Activated CD4-positive, alpha-beta T cell treated with anti-CD3 and anti-CD28 coated beads for 48 hours (primary cell): ENCODE measurements around the gene MEGF11.

Experiments
- DNase-seq: peaks from one replicate; pipeline ENCODE4 v3.0.0-alpha.2; 2020

MEGF11 gene

DNA sequence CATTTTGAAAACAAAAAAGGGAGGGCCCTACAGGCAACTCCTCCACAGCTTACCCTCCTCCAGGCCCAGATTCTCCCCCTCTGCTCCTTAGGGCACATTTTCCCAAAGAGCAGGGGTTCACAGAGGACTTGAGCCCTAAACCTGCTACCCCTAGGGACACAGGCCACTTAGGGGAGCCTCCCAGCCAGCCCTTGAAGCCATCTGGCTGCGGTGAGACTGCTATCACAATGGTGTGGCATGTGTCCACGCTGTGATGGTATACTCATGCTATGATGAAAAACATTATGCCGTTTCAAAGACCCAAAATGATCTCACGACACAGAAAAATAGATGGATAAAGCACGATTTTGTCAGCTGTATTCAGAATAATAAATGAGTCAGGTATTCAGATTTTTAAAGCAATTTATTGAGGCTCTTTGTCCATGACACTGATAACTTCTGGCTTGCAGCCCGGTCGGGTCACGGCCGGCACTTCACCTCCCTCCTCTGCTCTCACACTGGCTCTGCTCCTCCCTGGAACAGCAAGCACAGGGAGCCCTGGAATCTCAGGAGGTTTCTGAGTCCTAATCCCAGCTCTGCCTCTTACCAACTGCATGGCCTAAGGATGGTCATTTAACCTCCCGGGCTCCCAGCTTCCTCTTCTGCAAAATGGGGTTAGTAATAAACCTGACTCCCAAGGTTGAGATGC, 115.3 kb downstream of the MEGF11 start:
- DNase-seq, result no peak

DNA sequence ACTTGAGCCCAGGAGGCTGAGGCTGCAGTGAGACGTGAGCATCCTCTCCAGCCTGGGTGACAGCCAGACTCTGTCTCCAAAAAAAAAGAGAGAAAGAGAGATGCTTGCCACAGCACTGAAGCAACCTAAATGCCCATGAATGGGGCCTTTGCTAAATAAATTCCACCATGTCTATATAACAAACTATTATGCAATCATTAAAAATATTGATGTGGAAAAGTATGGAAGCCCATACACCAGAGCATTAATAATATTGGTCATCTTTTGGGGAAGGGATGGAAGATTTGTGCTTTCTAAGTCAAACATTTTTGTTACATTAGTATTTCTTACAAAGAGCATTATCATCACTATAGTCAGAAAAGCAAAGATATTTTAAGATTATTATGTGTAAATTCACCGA, 116.6 kb downstream of the MEGF11 start:
- DNase-seq, result no peak

DNA sequence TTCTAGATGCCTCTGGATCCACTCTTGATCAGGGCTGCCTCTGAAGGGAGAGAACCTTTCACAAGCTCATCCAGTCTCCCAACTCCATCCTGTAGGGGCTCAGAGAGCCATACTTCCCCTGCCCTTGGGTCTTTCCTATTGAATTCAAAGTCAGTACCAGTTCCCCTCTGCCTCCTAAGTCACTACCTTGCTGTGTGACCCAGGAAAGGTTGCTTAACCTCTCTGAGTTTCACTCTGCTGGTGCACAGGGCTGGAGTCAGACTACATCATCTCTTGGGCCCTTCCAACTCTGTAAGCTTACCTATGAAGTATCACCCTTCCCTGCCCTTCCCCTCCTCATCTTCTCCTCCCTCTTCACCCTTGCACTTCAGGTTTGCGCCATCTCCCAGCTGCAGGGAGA, 117.9 kb downstream of the MEGF11 start:
- no peak for DNase-seq

DNA sequence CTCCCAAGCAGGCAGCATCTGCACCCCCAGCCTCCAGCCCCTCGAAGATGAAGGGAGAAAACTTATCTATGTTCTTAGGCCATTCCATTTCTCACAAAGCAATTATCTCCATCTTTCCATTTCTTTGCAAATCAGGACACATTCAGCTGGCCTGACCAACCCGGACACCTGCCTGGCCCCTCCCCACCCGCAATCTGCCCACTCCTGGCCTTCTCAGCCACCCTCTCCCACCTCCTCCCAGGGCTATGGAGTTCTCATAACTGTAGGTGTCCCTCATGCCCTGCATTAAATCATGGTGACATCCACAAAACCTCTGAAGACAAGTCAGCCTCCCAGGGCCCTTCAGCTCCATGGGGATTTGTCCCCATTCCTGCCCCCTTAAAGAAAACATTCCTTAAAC, 119.3 kb downstream of the MEGF11 start:
- no peak for DNase-seq

DNA sequence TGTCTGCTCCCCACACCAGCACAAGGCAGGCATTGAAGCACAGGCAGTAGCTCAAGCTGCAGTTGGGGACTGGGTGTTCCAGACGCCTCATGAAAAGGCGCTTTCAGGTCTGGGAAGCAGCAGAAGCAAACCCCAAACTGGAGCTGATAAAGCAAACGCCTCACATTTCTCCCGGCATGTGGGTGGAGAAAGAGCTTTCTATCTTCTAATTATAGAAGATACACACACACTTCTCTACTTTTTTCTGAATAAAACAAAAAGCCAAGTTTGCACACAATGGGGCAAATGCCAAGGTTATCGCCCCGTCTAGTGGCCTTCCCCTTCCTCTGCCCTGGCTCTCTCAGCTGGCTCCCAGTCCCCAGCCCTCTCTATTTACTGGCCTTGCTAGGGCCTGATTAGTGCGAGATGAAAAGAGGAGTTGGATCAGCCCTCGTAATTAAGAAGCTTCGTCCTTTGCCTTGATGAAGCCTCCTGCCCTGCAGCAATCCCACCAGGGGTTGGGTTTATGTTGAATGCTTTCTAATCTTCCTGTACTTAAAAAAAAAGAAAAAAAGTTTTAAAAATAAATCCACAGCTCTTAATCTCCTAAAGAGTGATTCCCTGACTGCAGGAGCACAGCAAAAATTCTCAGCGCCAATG, 120.2 kb downstream of the MEGF11 start:
- DNase-seq, result no peak

DNA sequence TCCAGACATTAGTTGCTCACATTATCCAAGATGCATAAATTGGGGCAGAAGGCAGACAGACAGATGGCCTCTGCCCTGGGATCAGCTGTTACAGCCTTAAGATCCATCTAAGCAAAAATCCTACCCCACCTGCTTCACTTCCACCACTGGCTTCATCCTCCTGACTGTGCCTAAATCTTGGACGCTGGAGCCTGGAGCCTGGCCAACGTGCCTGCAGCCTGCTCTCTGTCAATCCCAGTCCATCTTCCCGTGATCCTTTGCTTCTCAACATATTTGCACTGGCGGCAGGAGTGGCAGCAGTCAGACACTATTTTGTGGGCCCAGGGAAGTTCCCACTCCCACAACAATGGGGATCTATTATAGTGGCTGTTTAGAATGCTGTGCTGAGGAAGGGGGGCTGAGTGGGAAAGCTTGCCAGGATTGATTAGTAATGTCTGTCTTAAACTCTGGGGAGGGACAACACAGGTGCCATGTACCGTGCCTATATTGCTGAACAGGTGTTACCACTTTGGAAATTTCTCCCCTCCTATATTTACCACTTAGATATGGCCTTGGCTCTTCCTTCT, 121.2 kb downstream of the MEGF11 start:
- DNase-seq, result no peak

DNA sequence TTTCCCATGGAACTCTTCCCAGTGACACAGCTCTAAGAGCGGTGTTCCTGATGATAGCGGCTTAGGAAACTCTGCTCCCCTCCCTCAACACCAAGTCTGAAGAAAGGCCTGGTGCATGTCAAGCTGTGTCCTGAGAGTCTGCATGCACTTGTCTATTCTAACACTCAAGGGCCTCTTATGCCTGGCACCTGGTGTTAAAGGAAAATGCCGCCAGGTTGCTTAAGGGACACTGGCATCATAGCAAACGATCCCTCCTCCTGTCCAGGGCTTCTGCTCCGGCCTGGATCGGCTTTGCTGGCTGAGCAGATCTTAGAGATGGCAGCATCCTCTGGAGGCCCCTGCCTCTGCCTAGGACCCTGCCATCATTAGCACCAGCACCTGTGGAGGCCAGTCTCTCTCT, 121.7 kb downstream of the MEGF11 start:
- no peak for DNase-seq

DNA sequence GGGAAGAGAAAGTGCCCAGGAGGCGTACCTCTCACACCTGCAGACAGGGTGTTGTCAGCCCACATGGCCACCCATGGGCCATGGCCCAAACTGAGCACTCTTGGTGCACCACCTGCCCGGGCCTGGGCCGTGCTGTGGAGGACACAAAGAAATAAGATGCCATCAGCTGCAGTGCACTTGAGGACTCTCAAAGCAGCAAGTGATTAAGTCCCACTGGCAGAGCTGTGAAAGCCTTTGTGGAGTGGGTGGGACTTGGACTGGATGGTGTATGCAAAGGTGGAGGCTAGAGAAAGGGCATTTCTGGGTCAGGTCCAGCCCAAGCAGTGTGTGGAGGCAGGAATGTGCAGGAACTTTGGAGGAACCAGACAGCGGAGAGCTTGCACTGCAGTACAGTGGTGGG, 122.3 kb downstream of the MEGF11 start:
- DNase-seq, result no peak

DNA sequence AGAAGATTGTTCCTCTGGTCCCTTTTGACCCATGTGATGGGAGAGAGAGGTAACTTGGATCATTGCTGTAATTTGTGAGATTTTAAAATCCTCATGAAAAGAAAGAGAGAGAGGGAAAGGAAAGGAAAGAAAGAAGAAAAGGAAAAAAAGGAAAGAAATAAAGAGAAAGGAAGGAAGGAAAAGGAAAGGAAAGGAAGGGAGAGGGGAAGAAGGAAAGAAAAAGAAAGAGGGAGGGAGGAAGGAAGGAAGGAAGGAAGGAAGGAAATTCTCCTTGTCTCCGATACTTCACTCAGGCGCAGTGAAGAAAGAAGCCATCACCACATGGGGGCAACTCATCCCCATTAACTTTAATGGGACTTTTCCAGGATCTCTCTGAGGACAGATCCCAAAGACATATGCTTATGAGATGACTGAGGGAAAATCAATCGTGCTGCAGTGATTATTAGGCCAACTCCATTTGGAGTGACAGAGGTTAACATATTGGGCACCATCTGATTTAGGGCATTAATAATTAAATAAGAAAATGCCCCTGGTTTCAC, 123.0 kb downstream of the MEGF11 start:
- no peak for DNase-seq

DNA sequence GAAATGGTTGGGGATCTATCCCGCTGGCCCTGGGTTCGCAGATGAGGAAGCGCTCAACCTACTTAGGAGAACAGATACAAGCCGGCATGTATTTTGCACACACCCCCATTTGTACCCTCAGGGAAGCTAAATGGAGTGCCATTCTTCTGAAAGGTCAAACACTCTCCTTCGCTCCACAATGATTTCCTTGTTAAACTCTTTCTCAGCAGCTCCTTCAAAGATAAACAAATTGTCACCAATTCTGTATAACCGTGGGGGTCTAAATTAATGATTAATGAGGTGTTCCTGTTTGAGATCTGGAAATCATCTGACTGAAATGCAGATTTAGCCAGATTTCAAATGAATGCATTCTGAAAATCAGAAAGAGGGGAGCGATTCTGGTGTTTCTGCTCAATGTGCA, 124.0 kb downstream of the MEGF11 start:
- no peak for DNase-seq

DNA sequence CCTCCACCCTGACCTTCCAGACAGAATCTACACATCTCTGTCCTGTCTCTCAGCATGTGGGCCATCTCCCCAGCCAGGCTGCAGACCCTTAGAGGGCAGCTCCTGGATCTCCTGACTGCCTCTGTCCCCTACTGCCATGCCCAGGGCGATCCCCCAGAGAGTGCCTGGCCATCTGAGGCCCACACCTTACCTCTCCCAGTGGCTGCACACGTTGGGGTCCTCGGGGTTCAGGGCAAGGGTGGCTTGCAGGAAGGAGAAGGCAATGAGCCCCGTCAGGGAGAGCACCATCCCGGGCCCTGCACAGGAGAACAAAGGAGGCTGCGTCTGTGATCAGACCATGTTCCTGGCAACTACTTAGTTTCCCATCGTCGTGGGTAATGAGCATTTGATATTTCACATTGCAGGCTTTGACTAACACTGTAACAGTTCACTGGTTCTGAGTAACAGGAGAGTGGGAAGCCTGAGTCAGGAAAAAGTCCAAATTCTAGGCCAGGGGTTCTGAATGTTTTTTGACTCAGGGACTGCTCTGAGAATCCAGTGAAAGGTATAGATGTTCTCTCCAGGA, 125.4 kb downstream of the MEGF11 start:
- DNase-seq, result no peak

DNA sequence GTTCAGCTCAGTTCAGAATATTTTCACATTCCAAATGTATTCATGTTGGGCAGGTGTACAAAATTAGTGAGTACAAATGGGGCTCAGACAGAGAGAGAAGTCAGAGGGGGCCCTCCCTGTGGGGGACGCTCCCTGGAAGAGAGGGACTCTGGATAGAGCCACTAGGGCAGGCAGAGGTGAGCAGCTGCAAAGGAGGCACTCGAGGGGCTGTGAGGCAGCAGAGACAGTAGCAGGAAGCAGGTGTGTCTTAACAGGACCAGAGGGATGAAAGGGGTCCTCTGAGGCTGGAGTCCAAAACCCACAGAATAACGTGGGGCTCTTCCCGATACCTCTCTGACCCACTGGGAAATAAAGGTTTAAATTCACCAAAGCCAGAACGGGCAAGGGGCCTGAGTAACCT, 127.1 kb downstream of the MEGF11 start:
- no peak for DNase-seq

DNA sequence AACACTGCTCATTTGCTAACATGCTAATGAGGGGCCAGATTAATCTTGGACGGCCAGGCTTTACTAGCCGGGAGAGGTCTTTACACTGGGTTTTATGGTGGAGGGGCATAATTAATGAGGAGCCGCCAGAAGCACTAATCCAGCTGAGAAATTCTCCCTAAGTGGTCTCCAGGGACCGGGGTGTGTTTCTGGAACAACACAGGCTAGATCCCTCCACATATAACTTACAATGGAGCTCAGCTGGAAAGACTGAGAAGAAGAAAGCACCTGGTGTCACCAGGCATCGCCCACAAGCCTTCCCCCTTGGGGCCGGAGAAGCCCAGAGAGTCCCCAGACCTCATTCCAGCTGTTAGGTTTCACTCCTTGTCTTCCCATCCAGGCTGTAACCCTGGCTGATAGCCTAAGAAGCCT, 127.5 kb downstream of the MEGF11 start:
- DNase-seq, result no peak

DNA sequence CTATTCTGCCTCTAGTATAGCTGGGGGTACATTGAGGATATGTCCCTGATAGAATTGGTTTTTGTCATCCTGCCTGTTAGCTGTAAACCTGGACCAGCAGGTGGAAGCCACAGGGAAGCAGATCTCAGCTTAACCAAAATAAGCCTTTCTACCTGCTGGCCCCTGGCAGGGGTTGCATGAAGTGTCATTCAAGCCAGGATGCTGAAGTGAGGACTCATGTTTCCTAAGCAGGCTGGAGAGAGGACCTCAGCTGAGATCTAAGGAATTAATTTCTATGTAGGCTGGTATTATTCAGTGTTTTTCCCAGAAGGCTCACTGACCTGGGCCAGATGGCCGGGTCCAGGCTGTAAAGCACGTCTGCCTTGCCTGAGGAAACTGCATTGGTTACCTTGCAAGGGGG, 128.9 kb downstream of the MEGF11 start:
- no peak for DNase-seq

DNA sequence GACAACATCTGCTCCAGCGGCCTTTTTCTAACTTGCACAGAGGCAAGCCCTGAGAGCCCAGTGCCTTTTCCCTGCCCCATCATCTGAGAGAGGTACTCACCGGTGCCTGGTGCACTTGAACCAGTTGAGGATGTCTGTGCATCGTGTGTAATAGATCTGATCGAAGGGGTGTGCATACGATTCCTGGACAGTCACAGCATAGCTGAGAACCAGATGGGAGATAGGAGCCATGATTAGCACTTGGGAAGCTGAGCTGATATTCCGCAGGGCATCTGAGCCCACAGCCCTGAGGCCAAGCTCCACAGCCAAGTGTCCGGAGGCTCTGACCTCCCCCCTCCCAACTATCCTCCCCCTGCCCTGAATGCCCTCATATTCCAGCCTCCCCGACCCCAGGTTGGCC, 129.8 kb downstream of the MEGF11 start:
- no peak for DNase-seq

DNA sequence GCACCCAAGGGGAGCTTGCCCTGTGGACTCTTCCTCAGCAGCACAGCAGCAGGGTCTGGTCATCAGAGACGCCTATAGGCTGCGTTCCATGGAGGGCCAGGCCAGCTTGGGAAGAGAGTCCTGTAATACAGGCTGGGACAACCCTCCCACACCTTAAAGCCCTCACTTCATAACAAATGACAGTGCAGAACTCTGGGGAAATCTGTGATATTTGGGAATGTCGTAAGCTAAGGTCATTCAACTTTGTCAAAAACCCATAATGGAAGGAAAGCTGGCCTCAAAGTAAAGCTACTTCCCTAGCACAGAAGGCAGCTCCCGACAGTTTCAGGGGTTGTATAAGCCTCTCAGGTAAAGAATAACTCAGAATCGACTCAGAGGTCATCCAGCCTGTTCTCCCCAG, 133.1 kb downstream of the MEGF11 start:
- DNase-seq, result no peak

DNA sequence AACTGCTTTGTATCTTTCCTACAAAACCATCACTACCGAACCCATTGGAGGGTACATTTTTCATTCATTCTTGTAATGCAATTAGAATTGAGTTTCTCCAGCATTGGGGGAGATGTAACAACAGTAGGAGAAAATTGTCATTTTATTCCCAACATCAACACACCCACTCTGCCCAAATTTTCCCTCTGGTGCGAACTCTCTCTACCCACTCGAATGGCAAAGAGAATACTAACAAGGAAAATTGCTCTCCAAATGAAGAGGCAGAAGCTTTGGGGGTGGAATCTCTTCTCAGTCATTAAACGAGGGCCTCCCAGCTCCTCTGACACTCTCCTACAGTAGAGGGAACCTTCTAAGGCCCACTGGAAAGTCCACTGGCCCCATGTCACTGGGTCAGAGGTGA, 135.7 kb downstream of the MEGF11 start:
- DNase-seq, result no peak

DNA sequence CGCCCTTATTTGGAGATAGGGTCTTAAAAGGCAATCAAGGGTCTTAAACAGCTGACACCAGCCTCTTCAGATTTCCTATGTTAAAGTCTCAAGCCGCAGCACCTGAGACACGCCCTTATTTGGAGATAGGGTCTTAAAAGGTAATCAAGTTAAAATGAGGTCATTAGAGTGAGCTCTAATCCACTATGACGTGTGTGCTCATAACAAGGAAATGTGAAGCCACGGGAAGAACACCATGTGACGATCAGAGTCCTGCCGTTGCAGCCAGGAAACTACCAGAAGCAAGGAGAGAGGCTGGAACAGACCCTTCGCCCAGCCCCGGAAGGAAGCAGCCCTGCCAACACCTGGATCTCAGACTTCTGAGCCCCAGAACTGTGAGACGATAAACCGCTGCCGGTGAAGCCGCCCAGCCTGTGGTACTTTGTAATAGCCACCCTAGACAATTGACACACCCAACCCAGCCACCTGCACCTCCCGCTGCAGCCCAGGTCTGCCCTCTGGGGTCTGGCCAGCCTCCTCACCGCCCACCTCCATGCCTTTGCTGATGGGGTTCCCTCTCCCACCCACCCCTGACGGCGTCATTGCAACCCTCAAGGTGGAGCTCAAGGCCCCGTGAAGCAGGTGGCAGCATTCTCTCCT, 137.9 kb downstream of the MEGF11 start:
- no peak for DNase-seq

DNA sequence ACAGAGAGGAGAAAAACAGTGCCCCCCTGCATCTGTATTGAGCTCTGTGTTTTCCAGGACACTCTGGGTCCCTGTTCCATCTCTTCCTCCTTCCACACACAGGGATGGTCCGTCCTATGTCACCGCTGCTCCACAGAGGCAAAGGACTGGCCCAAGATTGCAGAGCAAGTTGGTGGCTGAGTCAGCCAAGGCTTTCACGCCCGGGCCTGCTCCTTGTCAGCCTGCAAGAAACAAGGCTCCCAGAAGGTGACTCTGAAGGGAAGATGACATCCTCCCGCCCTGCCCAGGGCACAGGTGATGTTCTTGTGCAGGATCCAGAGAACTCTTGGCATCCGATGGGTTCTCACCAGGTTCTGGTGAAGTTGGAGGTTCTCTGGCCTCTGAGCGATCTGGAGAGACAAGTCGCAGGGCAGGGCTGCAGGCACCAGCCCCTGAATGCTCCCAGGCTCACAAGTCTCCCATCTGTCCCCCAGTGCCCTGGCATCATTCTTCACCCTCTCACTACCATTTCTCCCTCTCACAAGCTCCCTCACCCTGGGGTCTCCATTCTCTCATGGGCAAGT, 138.6 kb downstream of the MEGF11 start:
- DNase-seq, result no peak

DNA sequence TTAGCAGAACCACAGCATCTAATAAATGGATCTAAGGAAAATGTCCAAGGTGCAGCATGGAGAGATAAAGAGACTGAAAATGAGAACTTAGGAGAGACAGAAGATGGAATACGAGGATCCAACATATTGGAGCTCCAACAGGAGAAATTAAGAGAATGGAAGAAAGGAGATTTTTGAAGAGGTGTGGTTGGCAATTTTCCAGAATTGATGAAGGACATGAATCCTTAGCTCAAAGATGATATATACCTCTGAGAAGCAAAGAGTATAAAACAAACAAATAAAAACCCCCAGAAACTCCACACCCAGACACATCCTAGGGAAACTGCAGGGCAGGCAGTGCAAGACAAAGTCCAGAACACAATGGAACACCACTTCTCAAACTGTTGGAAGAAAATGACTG, 141.2 kb downstream of the MEGF11 start:
- DNase-seq, result no peak

DNA sequence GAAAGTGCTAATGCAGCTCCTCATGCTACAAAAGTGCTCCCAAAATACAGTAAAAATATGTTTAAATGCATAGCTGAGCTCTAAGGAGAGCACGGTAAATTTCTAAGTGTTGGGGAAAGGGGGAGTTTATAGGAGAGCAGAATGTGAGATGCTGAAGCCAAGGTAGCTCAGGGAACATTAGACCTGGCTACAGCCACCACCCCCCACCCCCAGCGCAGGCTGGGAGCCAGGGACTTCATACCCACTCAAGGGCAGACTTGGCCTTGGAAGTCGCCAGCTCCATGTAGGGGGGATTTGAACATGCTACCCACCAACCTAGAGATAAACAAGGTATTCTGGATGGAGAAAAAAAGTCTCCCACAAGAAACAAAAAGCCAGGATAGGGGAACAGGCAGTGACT, 142.2 kb downstream of the MEGF11 start:
- DNase-seq, result no peak

DNA sequence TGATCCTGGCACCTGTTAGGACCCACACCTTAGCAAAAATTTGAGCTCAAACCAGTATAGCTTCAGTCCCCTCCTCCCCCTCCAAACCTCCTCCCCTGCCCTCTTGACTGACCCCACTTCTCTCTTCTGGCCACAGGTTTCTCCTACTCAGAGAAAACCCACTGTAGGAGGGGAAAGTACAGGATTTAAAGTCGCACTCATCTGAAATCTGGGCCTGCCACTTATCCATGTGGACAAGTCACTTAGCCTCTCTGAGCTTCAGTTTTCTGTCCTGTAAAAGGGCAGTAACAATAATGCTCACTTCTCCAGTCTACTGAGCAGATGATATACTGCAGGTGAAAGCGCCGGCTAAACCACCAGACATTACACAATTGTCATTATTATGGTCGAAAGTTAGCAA, 142.7 kb downstream of the MEGF11 start:
- DNase-seq, result no peak

DNA sequence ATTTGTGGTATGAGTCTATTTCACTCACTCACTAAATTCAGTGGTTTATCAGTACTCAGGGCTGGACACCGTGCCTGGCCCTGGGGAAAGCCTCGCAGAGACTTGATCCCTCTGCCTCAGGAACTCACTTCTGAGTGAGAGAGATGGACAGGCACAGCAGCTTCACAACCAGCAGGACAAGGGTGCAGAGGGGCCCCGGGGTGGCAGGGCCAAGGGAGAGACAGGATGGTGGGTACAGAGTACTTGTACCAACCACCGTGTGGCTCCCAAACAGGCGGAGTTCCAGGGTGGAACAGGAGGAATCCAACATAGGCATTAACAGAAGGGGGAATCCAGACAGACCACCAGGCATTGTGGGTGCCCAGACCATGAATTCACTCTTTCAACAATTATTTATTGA, 143.7 kb downstream of the MEGF11 start:
- DNase-seq, result no peak
